Measurements from ENCODE around the gene RUFY3.
"Not testable (repeated sequence)": the region's sequence is repeated elsewhere in the genome, so short reads cannot be mapped to it uniquely, and the experiment has no call there.

Gene RUFY3

DNA sequence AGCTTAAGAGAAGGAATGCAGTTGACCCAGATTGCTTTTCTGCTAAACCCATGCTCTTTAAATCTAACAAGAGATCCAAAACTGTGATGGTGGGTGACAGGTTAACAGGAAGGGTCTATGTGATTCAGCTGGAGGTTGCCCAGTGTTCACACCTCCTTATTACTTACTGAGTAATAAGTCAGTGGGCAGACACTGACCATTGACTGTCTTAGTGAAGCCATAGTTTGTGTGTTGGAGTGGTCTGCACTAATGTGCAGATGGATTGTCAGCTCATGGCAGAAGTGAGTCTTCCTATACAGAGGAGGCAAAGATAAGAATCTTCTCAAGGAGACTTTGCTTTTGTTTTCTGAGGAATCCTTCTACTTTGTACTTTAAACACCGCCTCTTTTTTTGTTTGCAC lies 15.2 kb upstream of the RUFY3 start:
- DNase-seq = no peak

DNA sequence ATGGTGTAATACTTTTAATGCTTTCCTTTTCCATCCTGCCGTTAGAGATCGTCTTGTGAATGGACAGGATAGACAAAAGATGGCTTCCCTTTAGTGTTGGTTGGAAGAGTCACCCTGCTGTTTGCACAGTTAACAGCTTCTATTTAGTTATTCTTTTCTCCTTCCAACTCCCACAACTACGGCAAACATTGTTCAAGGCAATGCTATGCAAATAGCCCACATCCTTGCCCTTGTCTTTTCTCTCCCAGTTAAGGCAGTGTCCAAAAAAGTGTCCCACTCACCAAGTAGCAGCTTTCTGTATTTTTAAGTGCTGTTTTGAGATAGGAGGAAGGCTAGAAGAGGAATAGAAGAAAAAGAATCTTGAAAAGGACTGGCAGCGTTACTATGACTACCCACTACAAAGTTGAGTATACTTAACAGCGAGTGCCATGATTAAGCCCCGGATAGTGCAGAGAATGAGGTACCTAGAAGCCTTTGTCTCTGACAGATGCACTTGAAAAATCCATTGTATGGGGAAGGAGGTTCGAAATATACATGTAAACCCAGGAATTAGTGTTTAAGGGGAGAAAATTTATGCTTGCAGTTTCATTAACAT lies 12.1 kb upstream of the RUFY3 start:
- no peak for DNase-seq

GRCh38 chr4:70711599-70711998 lies 10.2 kb upstream of the RUFY3 start:
- no peak for DNase-seq

- DNase-seq = no peak
Measured at GRCh38 chr4:70712150-70712549, 9.6 kb upstream of the RUFY3 start.

DNA sequence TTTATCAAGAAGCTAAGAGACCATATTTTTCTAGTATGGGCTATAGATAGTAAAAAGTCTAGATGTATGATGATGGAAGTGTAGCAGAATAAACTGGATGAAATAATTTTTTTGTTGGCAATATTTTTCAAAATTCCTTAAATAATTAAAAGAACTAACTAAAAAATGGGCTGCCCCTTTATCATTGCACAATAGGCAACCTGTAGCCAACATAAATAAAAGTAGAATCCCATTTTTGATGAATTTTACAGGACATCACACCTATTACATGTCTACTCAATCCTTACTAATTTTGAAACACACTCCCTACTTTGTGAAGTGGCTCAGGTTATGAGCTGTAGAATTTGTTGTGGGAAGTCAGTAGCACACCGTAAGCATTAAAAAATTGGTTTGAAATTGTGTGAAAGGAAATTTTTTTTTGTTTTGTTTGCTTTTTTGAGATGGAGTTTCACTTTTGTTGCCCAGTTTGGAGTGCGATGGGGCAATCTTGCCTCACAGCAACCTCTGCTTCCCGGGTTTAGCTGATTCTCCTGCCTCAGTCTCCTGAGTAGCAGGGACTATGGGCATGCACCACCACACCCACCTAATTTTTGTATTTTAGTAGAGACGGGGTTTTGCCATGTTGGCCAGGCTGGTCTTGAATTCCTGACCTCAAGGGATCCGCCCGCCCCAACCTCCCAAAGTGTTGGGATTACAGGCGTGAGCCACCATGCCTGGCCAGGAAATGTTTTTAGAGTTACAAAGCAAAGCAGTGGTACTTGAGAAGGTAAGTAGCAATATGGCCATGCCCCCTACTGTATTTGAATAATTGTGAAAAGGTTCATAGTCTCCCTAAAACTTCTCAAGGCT lies 8.9 kb upstream of the RUFY3 start:
- DNase-seq = no peak

- no peak for DNase-seq
Measured at GRCh38 chr4:70713453-70714078, 8.2 kb upstream of the RUFY3 start.

GRCh38 chr4:70714079-70714887 lies 7.5 kb upstream of the RUFY3 start:
- no peak for DNase-seq

DNA sequence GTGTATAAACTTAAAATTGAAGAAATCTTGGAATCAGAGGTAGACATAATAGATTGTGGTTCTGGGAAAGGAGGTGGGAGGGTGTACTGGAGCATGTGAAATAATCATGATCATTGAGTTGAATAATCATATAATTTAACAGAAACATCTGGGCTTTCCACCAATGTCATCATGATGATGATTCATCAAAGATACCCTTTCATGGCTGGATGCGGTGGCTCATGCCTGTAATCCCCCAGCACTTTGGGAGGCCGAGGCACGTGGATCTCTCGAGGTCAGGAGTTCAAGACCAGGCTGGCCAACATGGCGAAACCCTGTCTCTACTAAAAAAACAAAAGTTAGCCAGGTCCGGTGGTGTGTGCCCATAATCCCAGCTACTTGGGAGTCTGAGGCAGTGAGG lies 6.7 kb upstream of the RUFY3 start:
- DNase-seq = no peak

DNA sequence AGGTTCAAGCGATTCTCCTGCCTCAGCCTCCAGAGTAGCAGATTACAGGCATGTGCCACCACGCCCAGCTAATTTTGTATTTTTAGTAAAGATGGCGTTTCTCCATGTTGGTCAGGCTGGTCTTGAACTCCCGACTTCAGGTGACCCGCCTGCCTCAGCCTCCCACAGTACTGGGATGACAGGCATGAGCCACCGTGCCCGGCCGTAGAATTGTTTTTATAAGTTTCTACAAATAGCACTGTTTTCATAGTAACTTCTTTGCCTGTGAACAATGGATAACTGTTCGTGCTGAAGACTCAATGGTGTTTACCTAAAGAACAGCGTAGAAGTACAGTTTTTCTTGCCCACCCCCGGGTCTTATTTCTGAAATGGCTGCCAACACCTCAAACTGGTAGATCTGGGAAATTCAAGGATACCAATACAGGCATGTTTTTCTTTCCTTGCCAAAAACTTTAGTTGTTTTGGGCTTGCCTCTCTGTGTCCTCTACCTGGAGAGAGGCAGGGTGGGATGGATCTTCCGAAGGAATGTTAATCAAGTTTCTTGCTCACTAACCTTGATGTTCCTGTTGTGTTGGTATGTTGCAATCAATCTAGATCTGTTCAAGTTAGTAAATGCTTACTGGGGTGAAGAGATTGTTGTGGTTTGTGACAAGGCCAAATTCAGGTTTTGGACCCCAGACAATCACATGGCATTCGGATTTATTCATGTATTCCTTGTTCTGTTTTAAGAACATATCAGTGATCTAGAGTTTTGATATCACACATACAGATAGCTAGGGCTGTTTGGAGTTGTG lies 2.8 kb upstream of the RUFY3 start:
- no peak for DNase-seq

GRCh38 chr4:70722199-70722791 lies 531 bp downstream of the RUFY3 start:
- DNase-seq = peak; percentile 55

GRCh38 chr4:70724463-70724862 lies 2.7 kb downstream of the RUFY3 start:
- no peak for DNase-seq

DNA sequence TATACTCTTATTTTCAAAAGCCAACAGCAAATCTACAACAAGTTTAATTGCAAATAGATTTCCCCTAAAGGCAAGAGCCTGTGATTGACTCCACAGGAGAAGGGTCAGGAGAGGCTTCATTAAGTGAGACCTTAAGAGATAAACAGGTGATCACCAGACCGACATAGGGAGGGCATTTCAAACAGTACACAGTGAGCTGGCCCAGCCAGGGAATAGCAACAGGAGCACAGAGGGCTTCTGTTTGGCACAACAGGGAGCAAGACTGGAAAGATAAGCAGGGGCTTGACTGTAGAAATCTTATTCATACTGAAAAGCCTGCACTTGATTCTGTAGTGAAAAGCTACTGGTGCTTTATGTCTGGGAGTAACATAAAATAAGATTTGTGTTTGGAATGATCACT lies 3.9 kb downstream of the RUFY3 start:
- DNase-seq = no peak

DNA sequence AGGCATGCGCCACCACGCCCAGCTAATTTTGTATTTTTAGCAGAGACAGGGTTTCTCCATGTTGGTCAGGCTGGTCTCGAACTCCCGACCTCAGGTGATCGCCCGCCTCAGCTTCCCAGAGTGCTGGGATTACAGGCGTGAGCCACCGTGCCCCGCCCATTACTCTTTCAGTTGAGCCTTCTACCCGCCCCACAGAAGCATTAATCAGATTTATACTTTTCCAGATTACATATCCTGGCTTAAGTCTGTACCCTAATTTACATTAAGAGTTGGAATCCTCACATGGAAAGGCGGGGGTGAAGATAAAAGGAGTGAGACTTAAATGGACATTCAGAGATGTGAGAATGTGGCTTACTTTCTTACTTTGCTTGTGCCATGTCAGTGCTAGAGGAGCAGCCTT lies 4.8 kb downstream of the RUFY3 start:
- DNase-seq = not testable (repeated sequence)

DNA sequence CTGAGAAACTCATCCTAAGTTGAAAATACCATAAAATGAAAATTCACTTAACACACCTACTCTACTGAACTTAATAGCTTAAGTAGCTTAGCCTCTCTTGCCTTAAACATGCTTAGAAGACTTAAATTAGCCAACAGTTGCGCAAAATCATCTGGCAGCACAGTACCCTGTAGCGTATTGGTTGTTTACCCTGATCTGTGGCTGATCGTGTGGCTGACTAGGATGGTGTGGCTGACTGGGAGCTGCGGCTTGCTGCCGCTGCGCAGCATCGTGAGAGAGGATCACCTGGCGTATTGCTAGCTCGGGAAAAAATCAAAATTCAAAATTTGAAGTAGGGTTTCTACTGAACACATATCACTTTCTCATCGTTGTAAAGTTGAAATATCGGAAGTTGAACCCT lies 6.3 kb downstream of the RUFY3 start:
- no peak for DNase-seq

DNA sequence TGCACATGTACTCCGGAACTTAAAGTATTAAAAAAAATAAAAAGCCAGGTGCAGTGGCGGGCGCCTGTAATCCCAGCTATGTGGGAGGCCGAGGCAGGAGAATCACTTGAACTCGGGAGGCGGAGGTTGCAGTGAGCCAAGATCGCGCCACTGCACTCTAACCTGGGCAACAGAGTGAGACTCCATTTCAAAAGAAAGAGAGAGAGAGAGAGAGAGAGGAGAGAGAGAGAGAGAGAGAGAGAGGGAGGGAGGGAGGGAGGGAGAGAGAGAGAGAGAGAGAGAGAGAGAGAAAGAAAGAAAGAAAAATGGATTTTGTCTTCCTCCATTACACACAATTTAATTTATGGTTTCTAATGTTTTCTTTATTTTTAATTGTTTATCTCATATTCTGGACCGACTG lies 11.1 kb downstream of the RUFY3 start:
- DNase-seq = not testable (repeated sequence)

DNA sequence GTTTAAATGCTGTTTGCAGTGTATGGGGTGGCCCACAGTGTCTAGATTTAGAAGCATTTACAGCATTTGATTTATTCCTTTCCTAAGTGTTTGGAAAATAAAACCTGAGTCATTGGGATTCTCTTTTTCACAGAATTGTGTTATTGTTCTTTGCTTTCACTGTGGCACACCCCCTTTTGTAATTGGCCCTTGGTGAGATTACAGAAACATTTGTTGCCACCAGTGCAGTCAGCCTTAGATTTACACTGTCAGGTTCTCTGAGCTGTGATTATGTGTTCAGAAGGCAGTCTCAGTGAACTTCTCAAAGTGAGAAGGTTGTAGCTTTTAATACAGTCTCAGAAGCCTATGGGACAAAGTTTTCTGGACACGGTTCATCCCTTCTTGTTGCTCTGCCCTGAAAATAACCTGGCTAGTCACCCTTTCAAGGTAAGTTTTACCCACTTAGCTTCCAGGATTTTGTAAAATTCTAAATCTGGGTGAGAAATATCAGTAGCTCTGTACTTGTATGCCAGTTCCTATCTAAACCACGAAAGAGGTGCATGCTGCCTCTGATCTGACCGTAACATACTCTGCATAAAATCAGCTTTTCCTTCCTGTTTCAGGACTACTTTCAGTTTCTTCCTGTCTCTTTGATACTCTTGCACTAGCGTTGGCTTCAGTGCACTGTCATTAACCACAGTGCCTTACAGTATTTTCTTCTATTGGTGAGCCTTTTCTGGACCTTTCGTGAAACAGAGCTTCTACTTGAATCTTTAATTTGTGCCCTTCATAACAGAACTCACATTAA lies 12.6 kb downstream of the RUFY3 start:
- DNase-seq = peak; percentile 76

GRCh38 chr4:70734971-70735370 lies 13.2 kb downstream of the RUFY3 start:
- peak; percentile 18 for DNase-seq

GRCh38 chr4:70735915-70736314 lies 14.2 kb downstream of the RUFY3 start:
- DNase-seq = peak; percentile 42

- peak; percentile 27 for DNase-seq
Measured at GRCh38 chr4:70737006-70737405, 15.2 kb downstream of the RUFY3 start.

GRCh38 chr4:70737409-70737808 lies 15.6 kb downstream of the RUFY3 start:
- DNase-seq = no peak
